ENCODE results near the gene DECR2.
"Not testable (repeated sequence)": the region's sequence is repeated elsewhere in the genome, so short reads cannot be mapped to it uniquely, and the experiment has no call there.

DECR2 gene, protein sequence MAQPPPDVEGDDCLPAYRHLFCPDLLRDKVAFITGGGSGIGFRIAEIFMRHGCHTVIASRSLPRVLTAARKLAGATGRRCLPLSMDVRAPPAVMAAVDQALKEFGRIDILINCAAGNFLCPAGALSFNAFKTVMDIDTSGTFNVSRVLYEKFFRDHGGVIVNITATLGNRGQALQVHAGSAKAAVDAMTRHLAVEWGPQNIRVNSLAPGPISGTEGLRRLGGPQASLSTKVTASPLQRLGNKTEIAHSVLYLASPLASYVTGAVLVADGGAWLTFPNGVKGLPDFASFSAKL

DNA sequence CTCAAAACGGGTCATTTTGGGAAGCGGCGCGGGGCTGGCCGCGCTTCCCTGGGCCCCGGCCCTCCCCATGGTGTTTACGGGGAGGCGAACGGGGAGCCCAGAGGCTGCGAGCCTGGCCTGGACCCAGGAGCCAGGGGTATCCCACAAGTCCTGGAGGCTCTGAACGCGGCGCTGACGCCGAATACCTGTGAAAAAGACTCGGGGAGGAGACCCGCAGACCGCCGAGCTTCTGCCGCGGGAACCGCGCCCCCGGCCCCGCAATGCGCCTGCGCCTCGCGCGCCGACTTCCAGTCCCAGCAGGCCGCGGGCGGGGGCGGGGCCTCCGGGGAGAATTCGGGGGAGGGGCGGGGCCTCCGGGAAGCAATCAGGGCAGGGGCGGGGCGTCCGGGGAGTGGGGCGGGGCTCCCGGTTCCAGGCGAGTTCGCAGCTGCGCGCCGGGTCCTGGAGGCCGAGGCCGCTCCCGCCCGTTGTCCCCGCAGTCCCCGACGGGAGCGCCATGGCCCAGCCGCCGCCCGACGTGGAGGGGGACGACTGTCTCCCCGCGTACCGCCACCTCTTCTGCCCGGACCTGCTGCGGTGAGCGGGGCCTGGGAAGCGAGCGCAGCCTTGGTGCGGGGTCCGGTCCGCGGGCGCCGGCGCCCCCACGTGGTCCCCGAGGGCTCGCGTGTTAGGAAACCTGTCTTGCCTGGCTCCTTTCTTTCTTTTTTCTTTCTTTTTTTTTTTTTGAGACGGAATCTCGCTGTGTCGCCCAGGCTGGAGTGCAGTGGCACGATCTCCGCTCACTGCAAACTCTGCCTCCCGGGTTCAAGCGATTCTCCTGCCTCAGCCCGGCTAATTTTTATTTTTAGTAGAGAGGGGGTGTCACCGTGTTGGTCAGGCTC lies at the start of gene DECR2:
Gene DECR2 (plus strand): TSS at position 418 of the 881 bp plus-strand sequence. CDS start 79 bp downstream, at position 497.
- DNase-seq = peak; percentile 60 to 97 (median 92)

DNA sequence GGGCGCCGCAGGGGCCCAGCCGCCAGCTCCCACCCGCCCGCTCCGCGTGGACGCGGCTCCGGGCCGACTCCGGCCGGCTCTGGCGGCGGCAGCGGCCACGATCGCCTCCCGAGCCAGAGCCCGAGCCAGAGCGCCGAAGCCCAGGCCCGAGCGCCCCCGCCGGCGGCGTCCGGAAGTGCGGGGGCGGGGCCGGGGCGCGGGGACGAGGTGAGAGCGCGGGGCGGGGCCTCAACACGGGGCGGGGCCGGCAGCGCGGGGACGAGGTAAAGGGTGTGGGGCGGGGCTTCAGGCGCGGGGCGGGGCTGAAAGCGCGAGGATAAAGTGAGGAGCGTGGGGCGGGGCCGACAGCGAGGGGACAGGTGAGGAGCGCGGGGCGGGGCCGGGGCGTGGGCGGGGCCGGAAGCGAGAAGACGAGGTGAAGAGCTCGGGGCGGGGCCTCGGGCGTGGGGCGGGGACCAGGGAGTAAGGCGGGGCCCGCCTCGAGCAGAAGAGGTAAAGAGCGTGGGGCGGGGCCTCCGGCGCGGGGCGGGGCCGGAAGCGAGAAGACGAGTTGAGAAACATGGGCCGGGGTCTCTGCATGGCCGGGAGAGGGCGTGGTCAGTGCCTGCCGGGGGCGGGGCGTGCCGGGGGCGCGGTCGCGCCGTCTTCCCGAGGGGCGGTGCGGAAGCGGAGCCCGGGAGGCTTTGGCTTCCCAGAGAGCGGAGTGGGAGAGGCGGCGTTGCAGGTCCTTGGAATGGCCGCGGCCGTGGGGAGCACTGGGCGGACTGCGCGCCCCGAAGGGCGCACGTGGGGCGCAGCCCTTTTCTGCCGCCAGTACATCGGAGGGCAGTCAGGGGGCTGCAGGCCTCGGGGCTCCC lies 48.9 kb upstream of the DECR2 start, which contains the start of gene AXIN1:
Gene AXIN1 (minus strand): TSS at position 177 of the 857 bp plus-strand sequence. CDS start 5,698 bp downstream, outside the sequence.
- peak; percentile 46 to 98 (median 92) for DNase-seq

DNA sequence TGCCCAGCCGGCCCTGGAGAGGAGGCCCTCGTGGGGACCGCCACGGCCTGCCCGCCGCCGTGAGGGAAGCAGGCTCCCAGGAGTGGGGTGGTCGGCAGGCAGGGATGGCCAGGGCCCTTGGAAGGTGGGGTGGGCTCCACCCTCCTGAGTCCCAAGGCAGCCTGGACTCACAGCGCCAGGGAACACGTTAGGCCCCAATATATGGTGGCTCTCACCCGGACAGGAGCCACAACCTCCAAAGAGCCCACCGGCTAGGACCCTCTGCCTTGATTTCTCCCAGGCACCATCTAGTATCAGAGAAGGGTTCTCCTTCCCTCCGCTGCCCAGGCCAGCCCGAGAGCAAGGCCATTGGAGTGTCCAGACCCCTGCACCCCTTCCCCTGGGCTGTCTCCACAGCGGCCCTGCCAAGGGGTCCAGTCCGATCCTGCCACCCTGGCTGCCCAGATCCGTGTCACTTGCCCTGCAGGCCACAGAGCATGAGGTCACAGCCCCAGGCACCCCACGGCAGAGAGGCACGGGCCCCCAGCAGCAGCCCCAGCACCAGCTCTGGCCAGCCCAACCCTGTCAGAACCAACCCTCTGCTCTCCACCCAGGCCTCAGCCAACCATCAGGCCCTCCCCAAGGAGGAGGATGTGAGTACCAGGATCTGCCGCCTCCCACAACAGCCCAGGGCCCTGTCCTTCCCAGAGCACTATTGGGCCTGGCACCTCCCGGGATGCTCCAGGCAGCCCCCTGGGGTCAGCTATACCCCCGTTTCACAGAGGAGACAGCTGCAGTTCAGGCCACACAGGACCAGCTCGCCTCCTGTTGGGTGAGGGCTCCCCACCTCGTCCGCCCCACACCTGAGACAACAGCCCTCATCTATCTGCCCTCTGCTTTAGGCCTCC lies 48.0 kb upstream of the DECR2 start:
- peak in 1 of 14 donors; percentile 51 for DNase-seq

DNA sequence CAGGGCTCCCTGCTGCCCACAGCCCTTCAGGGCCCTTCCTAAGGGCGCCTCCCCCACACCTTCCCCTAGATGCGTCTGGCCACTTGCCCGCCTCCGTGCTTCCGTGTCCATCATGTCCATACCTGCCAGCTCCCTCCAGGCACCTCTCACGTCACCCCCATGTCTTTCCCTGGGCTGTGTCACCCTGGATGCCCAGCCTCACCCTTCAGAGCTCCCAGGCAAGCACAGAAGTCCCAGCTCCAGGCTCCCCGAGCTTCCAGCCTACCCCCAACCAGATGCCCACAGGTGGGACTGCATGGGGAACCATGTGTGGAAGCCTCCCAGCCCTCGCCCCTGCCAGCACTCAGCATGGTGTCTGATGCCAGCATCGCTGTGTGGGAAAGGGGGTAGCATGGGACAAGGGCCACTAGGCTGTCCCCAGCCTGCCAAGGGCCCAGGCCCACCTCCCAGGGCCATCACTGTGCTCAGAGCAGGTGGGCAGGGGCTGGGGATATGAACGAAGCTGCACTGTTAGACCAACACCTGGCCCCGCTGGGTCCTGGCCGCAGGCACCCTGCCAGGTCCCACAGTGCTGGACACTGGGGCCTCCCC lies 47.3 kb upstream of the DECR2 start:
- no peak for DNase-seq

- DNase-seq = no peak
Observed at GRCh38 chr16:354971-355461, 46.7 kb upstream of the DECR2 start.

GRCh38 chr16:356741-357140 lies 44.9 kb upstream of the DECR2 start:
- no peak for DNase-seq

DNA sequence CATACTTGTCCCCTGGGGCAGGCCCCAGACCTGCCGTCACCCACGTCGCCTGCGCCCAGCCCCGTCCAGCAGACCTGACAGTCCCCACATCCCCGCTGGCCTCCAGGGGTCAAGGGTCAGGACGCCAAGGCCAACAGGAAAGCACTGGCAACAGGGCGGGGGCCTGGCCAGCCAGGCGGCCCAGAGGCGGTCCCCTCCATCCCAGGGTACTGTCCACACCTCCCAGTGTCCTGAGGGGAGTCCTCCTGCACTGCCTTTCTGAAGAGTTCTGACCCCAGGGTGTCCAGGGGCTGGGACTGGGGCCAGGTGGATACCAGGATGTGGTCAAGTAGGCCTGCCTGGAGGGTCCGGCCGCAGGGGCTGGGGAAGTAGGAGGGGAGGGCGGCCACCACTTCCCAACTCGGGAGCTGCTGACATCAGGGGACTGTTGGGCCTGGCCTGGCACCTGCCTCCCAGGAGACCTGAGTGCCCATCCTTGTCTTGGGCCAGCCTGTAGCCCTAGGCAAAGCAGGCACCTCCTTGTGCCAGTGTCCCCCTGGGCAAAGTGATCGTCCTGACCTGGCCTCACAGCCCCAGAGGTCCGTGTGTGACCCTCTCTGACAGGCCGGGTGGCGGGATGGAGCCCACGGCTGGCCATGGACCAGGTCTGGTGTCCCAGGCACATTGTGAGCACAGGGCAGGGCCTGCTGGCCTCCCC lies 42.5 kb upstream of the DECR2 start:
- DNase-seq = no peak

- DNase-seq = no peak
Observed at GRCh38 chr16:359871-360697, 41.6 kb upstream of the DECR2 start.

GRCh38 chr16:360698-361336 lies 40.9 kb upstream of the DECR2 start:
- no peak for DNase-seq

DNA sequence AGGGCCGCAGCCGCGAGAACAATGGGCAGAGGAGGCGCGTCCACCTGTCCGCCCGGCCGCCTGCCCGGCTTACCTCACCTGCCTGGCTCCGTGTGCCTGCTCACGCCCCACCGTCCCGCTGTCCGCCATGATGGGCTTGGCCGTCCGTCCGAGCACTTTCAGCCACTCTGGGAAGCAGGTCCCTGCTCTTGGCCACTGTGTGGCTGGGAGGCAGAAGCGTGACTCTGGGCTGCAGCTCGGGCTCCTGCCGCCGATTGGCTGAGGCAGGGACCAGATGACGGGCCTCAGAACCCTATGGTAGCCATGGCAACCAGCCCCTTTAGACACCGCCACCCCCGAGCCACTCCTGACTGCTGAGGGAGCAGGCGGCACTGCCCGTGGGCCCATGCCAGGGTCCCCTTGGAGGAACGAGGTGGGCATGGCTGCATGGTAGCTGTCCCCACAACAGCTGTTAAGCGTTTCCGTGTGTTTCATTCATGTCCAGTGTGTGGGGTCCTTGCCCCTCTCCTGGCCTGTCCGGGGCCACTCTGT lies 40.3 kb upstream of the DECR2 start:
- DNase-seq = no peak

DNA sequence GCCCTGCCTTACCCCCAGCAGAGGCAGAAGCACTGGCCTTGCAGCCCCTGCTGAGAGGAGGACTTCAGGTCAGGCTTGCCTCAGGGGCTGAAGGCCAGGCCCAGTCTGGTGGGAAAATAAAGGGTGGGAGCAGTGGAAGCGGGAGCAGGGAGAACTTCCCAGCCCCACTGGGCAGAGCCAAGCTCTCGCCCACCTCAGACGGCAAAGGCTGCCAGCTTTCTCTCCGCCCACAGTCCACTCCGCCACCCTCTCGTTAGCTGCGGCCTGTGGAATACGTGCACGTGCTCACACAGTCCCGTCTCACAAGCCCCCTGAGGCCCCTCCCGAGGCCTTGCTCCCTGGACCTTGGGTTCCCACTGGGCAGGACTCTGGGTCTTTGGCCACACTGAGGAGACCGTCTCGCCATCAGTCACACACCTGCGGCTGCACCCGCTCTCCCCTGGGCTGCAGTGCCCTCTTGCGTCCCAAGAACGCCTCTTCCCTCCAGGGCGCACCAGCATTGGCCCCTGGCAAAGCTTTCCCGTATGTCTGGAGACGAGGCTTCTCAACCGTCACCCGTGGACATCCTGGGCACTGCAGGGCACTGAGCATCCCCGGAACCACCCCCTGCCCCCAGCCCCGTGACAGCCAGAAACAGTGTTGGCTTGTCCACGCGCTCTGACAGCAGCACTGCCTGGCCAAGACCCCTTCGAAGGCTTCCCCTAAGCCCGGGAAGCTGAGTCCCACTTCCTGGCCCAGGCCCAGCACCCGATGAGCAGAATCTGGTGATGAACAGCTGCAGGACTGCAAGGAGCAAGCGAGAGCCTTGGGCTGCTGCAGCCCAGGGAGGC lies 39.6 kb upstream of the DECR2 start:
- peak in 8 of 14 donors; percentile 8 to 71 (median 22) for DNase-seq

DNA sequence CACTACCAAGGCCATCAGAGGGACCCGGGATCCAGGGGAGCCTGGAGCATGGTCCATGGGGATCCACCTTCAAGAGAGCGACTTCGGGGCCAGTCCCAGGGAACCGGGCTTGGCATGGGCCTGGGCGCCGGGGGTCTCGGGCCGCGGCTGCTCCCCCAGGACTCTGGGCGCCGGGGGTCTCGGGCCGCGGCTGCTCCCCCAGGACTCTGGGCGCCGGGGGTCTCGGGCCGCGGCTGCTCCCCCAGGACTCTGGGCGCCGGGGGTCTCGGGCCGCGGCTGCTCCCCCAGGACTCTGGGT lies 39.0 kb upstream of the DECR2 start:
- DNase-seq = not testable (repeated sequence)

- no peak for DNase-seq
Observed at GRCh38 chr16:363110-363765, 38.4 kb upstream of the DECR2 start.

DNA sequence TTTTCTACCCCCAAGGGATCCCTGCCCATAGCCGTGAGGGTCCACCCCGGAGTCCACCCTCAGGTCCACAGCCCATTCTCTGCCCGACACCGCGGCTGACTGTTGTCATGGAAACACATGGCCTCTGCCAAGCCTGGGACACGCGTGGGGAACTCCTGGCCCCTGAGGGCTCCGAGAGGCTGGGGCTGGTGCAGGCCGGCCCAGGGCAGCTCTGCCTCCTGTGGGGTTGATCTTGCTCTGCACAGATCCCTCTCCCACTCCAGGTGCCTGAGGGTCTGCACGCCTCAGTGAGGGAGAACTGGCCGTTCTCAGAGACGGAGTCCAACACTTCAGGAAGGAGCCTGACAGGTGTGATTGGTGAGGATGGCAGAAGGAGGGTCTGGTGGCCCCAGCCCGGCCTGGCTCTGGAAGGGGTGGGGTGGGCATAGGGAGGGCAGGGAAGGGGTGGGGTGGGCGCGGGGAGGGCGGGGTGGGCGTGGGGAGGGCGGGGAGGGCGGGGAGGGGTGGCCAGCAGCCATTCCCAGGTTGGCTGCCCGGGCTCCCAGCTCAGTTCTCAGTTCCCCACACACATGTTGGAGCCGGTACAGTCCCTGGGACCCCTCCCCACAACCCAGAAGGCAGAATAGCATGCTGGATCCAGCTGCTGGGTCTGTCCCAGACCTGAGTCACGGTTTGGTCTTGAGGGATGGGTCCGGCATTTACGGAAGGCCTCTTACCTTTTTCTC lies 37.8 kb upstream of the DECR2 start:
- DNase-seq = no peak

- no peak for DNase-seq
Observed at GRCh38 chr16:364595-365491, 36.8 kb upstream of the DECR2 start.
